ENCODE measurements around the gene COPS3. TPM values are rescaled to one million over a fixed set of nuclear protein-coding genes. Genes with fewer than 3 reads are reported as not detected.

COPS3 gene
- total RNA-seq, 1 experiment from 2014 or later: 157 TPM

DNA sequence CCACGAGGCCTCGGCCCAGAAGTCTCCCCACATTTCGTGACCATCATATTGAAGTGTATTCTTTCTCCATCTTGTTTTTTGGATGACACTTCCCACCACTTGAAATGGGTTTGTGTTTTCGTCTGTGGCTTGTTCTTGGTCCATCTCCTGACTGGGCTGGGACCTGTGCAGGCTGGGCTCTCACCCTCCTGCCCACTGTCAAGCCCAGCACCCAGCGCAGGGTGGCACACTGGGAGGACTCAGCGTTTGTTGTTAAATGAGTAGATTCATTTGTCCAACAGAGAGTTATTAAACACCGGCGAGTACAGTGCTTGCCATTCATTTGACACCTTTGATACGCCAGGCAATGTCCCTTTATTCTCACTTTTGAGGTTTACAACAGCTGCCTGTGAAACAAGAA is 44.8 kb upstream of the COPS3 start:
- TF ChIP-seq EZH2 (IDR thresholded peaks at IDR 0.05; ENCODE audit: borderline replicate concordance, low read depth, low read length, poor library complexity, severe bottlenecking): no peak
- TF ChIP-seq CTCF (conservative IDR thresholded peaks at IDR 0.05; ENCODE audit: low read depth, low read length): no peak
- ChIA-PET POLR2A (ENCODE audit: low non-redundant PET) (no interaction called here), CTCF (no interaction called here)
- no TSS peak for BruUV-seq (replicated peaks)
- intact Hi-C loops (cut with micrococcal nuclease; ENCODE audit: unreplicated experiment): no loop called here
- Histone ChIP-seq H3K27me3 (replicated peaks; ENCODE audit: insufficient read depth, low read depth, low read length, poor library complexity) (no peaks in the 10 kb centered on the region), H3K36me3 (ENCODE audit: insufficient read depth, low read length, poor library complexity, severe bottlenecking) (no peaks in the 10 kb centered on the region), H3K9me3 (ENCODE audit: low read depth, low read length, poor library complexity, severe bottlenecking) (no peaks in the 10 kb centered on the region), H3K4me1 (ENCODE audit: insufficient read depth, low read length, poor library complexity, severe bottlenecking) (no peaks in the 10 kb centered on the region), H3K4me3 (ENCODE audit: low read depth, low read length, poor library complexity, severe bottlenecking) (no peak overlapping the region), H3K27ac (ENCODE audit: low read depth, low read length, poor library complexity, severe bottlenecking) (no peak overlapping the region)
- no peak for DNase-seq (ENCODE audit: low spot score)

DNA sequence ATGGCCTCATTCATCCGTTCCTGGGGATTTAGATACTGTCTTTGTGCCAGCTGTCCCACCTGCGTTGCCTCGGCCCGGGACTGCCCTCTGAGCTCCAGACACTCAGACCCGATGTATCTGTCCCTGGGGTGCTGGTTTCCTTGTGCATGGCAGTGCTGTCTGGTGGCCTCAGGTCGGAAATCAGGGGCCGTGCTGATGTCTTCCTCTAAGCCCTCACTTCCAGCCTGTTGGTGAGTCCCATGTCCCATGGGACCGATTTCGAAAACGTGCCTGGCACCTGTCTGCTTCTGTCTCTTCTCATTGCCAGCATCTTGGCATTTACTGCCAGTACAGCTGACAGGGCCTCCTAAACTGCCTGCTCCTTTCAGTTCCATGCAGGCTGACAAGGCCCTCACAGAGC is 44.2 kb upstream of the COPS3 start:
- intact Hi-C loops (cut with micrococcal nuclease; ENCODE audit: unreplicated experiment): no loop called here

DNA sequence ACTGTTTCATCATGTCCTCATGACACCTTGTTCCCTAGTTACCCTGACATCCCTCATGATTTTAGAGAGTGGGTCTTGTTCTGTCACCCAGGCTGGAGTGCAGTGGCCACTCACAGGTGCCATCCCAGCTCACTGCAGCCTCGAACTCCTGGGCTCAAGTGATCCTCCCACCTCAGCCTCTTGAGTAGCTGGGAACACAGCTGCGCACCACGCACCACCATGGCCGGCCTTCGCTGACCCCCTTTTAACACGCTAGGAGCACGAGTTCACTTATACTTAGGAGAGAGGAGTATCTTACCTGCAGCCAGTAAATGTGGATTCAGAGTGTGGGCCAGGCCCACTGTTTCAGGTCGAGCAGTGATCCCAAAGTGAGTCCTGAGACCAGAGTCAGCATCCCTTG is 43.6 kb upstream of the COPS3 start:
- Histone ChIP-seq H3K27me3 (replicated peaks; ENCODE audit: insufficient read depth, low read depth, low read length, poor library complexity) (no peaks in the 10 kb centered on the region), H3K27ac (ENCODE audit: low read depth, low read length, poor library complexity, severe bottlenecking) (no peak overlapping the region), H3K4me1 (ENCODE audit: insufficient read depth, low read length, poor library complexity, severe bottlenecking) (no peaks in the 10 kb centered on the region), H3K9me3 (ENCODE audit: low read depth, low read length, poor library complexity, severe bottlenecking) (no peaks in the 10 kb centered on the region), H3K36me3 (ENCODE audit: insufficient read depth, low read length, poor library complexity, severe bottlenecking) (no peaks in the 10 kb centered on the region), H3K4me3 (ENCODE audit: low read depth, low read length, poor library complexity, severe bottlenecking) (no peak overlapping the region)
- BruUV-seq (replicated peaks): no TSS peak
- intact Hi-C loops (cut with micrococcal nuclease; ENCODE audit: unreplicated experiment): no loop called here
- ChIA-PET CTCF (no interaction called here), POLR2A (ENCODE audit: low non-redundant PET) (no interaction called here)
- TF ChIP-seq CTCF (conservative IDR thresholded peaks at IDR 0.05; ENCODE audit: low read depth, low read length) (no peak), EZH2 (IDR thresholded peaks at IDR 0.05; ENCODE audit: borderline replicate concordance, low read depth, low read length, poor library complexity, severe bottlenecking) (no peak)
- no peak for DNase-seq (ENCODE audit: low spot score)

More for the DNA sequence above, 44.2 kb upstream of the COPS3 start:
- H3K4me3 ChIP-seq (ENCODE audit: low read depth, low read length, poor library complexity, severe bottlenecking): no peak overlapping the region
- CTCF ChIA-PET: no interaction called here
- no peaks in the 10 kb centered on the region for H3K36me3 ChIP-seq (ENCODE audit: insufficient read depth, low read length, poor library complexity, severe bottlenecking)
- no peaks in the 10 kb centered on the region for H3K27me3 ChIP-seq (replicated peaks; ENCODE audit: insufficient read depth, low read depth, low read length, poor library complexity)
- DNase-seq (ENCODE audit: low spot score): no peak
- H3K27ac ChIP-seq (ENCODE audit: low read depth, low read length, poor library complexity, severe bottlenecking): no peak overlapping the region
- no peaks in the 10 kb centered on the region for H3K4me1 ChIP-seq (ENCODE audit: insufficient read depth, low read length, poor library complexity, severe bottlenecking)
- POLR2A ChIA-PET (ENCODE audit: low non-redundant PET): no interaction called here
- TF ChIP-seq CTCF (conservative IDR thresholded peaks at IDR 0.05; ENCODE audit: low read depth, low read length) (no peak), EZH2 (IDR thresholded peaks at IDR 0.05; ENCODE audit: borderline replicate concordance, low read depth, low read length, poor library complexity, severe bottlenecking) (no peak)
- no TSS peak for BruUV-seq (replicated peaks)
- no peaks in the 10 kb centered on the region for H3K9me3 ChIP-seq (ENCODE audit: low read depth, low read length, poor library complexity, severe bottlenecking)
